HL-60 (cell line): Measurements from ENCODE around the gene CDK5R1.

Experiments used
- DNase-seq, 2 experiments: peaks; one replicate each; pipeline ENCODE4 v3.0.0-alpha.2; 2010 to 2020; ENCODE audit warnings: low read depth in 1 of 2, low spot score in 1 of 2
- H3K27ac ChIP-seq: fragments of 250-450 bp; sonication (Bioruptor Pico); replicated peaks from 2 replicates; pipeline ENCODE4 v1.5.1; 2020; ENCODE audit warnings: mild to moderate bottlenecking, moderate library complexity
- H3K27me3 ChIP-seq: fragments of 250-450 bp; sonication (Bioruptor Pico); 2 replicates; pipeline ENCODE4 v1.5.1; 2021; ENCODE audit warnings: mild to moderate bottlenecking, moderate library complexity; ENCODE audit not compliant: insufficient read depth, poor library complexity, severe bottlenecking
- H3K4me3 ChIP-seq: replicated peaks from 2 replicates; pipeline ENCODE4 v1.5.1; 2011; ENCODE audit warnings: mild to moderate bottlenecking, control low read depth, low read length; ENCODE audit not compliant: insufficient read depth
- GABPA ChIP-seq: IDR thresholded peaks from 2 replicates; pipeline ENCODE4 v1.6.1; 2012; ENCODE audit warnings: low read depth
- POLR2AphosphoS5 ChIP-seq: IDR thresholded peaks from 2 replicates; pipeline ENCODE4 v1.6.1; 2012; ENCODE audit warnings: low read depth
- SPI1 ChIP-seq: IDR thresholded peaks from 2 replicates; pipeline ENCODE4 v1.6.1; 2012; ENCODE audit warnings: low read depth, mild to moderate bottlenecking, borderline replicate concordance
- TF ChIP-seq, protein P1 (sequence below): IDR thresholded peaks from one replicate; pipeline ENCODE4 v1.5.1; 2011; ENCODE audit warnings: low read length, control low read depth, inconsistent platforms; ENCODE audit not compliant: insufficient read depth
- TF ChIP-seq, protein P2 (sequence below): IDR thresholded peaks from 2 replicates; pipeline ENCODE4 v1.6.1; 2012; ENCODE audit warnings: low read depth; ENCODE audit not compliant: insufficient replicate concordance

CDK5R1 gene

DNA sequence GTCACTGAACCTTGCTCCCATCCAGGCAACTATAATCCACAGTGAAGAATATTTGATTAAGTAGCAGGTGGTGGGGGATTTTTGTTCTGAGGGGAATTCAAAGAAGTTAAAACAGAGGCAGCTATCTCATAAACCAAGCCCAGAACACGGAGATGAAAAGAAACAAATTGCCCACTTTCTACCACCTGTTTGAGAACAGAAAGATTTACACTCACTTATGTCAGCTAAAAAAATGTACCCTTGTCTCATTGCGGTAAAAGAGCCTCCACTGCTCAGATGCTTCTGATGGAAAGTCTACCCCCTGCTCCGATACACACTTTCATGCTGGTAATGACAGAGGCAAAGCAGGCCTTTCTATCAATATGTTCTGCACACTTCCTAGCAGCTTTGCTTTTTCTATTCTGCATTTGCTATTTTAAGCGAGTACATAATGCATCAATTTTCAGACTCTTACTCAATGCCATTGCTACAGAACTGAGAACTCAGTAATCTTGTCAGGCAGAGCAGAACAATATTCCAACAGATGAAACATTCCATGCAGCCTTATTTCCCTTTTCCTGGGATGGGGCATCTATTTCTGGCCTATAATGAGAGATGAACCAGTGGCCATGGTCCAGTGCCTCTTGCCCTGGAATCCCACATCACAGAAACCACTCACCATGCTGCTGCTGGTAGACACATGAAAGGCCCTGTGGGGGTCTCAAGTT lies 29.0 kb downstream of the CDK5R1 start:
- DNase-seq = no peak
- H3K27me3 ChIP-seq = peaks cover 35% of the 10 kb centered on the region
- no peak overlapping the region for H3K27ac ChIP-seq
- H3K4me3 ChIP-seq = no peak overlapping the region
- TF ChIP-seq POLR2AphosphoS5 = no peak
- no peak for TF ChIP-seq SPI1
- TF ChIP-seq, protein P1, sequence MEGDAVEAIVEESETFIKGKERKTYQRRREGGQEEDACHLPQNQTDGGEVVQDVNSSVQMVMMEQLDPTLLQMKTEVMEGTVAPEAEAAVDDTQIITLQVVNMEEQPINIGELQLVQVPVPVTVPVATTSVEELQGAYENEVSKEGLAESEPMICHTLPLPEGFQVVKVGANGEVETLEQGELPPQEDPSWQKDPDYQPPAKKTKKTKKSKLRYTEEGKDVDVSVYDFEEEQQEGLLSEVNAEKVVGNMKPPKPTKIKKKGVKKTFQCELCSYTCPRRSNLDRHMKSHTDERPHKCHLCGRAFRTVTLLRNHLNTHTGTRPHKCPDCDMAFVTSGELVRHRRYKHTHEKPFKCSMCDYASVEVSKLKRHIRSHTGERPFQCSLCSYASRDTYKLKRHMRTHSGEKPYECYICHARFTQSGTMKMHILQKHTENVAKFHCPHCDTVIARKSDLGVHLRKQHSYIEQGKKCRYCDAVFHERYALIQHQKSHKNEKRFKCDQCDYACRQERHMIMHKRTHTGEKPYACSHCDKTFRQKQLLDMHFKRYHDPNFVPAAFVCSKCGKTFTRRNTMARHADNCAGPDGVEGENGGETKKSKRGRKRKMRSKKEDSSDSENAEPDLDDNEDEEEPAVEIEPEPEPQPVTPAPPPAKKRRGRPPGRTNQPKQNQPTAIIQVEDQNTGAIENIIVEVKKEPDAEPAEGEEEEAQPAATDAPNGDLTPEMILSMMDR = no peak
- TF ChIP-seq GABPA = no peak
- TF ChIP-seq, protein P2, sequence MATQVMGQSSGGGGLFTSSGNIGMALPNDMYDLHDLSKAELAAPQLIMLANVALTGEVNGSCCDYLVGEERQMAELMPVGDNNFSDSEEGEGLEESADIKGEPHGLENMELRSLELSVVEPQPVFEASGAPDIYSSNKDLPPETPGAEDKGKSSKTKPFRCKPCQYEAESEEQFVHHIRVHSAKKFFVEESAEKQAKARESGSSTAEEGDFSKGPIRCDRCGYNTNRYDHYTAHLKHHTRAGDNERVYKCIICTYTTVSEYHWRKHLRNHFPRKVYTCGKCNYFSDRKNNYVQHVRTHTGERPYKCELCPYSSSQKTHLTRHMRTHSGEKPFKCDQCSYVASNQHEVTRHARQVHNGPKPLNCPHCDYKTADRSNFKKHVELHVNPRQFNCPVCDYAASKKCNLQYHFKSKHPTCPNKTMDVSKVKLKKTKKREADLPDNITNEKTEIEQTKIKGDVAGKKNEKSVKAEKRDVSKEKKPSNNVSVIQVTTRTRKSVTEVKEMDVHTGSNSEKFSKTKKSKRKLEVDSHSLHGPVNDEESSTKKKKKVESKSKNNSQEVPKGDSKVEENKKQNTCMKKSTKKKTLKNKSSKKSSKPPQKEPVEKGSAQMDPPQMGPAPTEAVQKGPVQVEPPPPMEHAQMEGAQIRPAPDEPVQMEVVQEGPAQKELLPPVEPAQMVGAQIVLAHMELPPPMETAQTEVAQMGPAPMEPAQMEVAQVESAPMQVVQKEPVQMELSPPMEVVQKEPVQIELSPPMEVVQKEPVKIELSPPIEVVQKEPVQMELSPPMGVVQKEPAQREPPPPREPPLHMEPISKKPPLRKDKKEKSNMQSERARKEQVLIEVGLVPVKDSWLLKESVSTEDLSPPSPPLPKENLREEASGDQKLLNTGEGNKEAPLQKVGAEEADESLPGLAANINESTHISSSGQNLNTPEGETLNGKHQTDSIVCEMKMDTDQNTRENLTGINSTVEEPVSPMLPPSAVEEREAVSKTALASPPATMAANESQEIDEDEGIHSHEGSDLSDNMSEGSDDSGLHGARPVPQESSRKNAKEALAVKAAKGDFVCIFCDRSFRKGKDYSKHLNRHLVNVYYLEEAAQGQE = no peak

DNA sequence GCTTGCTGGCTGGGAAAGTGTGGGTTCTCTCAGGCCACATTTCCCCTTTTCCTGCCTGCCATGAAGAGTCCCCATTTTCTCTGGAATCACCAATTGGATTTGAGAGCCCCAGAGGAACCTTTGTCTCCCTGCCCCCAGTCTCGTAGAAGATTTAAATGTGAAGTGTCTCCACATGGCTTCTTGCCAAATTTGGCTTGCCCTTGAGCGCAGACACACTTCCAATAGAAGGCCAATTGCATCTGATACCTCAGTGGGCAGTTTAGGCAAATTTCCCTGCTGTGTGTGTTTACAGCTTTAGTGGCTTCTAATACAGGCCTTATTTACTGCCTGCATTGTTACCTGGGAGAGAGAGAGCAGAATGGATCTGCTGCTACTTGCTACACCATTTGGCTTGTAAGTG lies 29.7 kb downstream of the CDK5R1 start:
- no peak for DNase-seq
- Histone ChIP-seq H3K27ac (no peak overlapping the region), H3K4me3 (no peak overlapping the region), H3K27me3 (peaks cover 41% of the 10 kb centered on the region)
- TF ChIP-seq, protein P2 = no peak
- TF ChIP-seq, protein P1 = no peak
- no peak for TF ChIP-seq GABPA
- TF ChIP-seq POLR2AphosphoS5 = no peak
- TF ChIP-seq SPI1 = no peak

DNA sequence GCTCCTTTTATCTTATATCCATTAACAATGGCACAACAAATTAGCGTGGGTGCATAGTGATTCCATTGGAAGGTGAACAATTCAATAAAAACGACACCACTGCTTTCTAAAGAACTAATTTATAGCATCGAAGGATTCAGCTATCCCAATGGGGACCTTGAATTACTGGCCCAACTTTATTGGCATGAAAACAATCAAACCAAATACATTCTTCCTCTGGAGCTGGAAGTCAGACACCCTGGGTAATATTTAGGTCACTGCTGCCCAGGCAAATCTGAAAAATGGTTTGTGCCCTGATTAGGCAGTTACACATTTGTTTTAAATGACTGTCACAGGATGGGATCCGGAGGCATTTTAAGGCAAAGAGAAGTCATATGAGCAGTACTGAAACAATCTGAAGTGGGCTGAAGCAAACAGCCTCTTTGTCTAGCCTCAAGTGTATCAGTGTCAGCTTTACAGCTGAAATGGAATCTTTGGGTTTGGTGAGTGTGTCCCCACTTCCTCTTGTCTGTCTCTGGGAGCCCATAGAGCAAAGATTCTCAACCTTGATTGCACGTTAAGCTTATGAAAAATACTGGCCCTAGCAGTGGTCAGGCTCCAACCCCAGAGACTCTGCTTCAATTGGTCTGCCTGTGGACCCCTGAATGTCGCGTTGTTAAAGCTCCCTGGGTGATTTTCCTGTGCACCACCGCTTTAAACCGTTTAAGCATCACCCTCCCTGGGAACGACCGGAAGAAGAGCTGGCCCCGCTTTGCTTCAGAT lies 30.3 kb downstream of the CDK5R1 start:
- H3K27ac ChIP-seq = no peak overlapping the region
- H3K4me3 ChIP-seq = no peak overlapping the region
- peaks cover 41% of the 10 kb centered on the region for H3K27me3 ChIP-seq
- TF ChIP-seq SPI1 = peak; percentile 41
- TF ChIP-seq, protein P1 = no peak
- no peak for DNase-seq
